ENCODE results near the gene C1GALT1C1. TPM values are rescaled to one million over a fixed set of nuclear protein-coding genes. Genes with fewer than 3 reads are reported as not detected.

Gene C1GALT1C1
- total RNA-seq = 17.5 and 20.5 TPM in 2 replicates

GRCh38 chrX:120629667-120630537 lies at the start of gene C1GALT1C1:
Gene C1GALT1C1 (minus strand): TSS chrX:120630054. CDS start chrX:120627166, 2,888 bp downstream.

GRCh38 chrX:120603707-120604360 lies 26.0 kb downstream of the C1GALT1C1 start, which contains the start of gene MCTS1:
Gene MCTS1 (plus strand): TSS chrX:120604101. CDS start chrX:120604237, 136 bp downstream.

Other genes starting within 250 kb of the C1GALT1C1 start
- gene LAMP2, start 160.8 kb downstream of the C1GALT1C1 start, total RNA-seq = 151 and 178 TPM in 2 replicates
- 13.0 and 21.5 TPM in 2 replicates for gene CUL4B, start 69.1 kb downstream of the C1GALT1C1 start, total RNA-seq
- 37.4 and 42.0 TPM in 2 replicates for gene MCTS1, start 26.0 kb downstream of the C1GALT1C1 start, total RNA-seq
- gene CT47B1, start 245.8 kb upstream of the C1GALT1C1 start, total RNA-seq = not detected in 2 replicates